ENCODE results near the gene HIP1. TPM values are rescaled to one million over a fixed set of nuclear protein-coding genes. Genes with fewer than 3 reads are reported as not detected.

Gene HIP1
- total and polyA plus RNA-seq, 7 donors, result 1.2 to 11.9 (median 7.2) TPM

DNA sequence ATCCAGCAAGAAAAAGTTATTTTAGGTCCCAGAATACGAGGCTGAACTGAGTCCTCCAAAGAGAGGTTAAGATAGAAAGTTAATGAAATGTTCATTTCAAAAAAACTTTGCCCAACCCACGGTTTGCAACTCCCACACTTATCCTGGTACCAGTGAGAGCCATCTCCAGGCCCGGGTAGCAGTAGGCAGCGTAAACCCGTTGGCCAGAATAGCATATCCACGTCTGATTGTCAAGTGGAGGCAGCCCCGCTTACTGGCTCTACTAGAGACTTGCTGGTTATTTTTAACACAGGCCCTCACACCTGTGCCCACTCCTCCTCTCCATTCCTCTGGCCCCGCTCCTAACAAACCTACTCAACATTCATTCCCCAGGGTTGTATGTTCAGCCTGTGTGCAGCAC, 109.7 kb downstream of the HIP1 start:
- intact Hi-C loops (cut with DNase I), result no loop called here
- TF ChIP-seq POLR2AphosphoS5 (IDR thresholded peaks at IDR 0.05) (no peak), EP300 (IDR thresholded peaks at IDR 0.05) (no peak), POLR2A (IDR thresholded peaks at IDR 0.05) (no peak)
- TF ChIP-seq, protein P1, sequence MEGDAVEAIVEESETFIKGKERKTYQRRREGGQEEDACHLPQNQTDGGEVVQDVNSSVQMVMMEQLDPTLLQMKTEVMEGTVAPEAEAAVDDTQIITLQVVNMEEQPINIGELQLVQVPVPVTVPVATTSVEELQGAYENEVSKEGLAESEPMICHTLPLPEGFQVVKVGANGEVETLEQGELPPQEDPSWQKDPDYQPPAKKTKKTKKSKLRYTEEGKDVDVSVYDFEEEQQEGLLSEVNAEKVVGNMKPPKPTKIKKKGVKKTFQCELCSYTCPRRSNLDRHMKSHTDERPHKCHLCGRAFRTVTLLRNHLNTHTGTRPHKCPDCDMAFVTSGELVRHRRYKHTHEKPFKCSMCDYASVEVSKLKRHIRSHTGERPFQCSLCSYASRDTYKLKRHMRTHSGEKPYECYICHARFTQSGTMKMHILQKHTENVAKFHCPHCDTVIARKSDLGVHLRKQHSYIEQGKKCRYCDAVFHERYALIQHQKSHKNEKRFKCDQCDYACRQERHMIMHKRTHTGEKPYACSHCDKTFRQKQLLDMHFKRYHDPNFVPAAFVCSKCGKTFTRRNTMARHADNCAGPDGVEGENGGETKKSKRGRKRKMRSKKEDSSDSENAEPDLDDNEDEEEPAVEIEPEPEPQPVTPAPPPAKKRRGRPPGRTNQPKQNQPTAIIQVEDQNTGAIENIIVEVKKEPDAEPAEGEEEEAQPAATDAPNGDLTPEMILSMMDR (IDR thresholded peaks at IDR 0.05), result no peak
- no peaks in the 10 kb centered on the region for H3K4me1 ChIP-seq
- DNase-seq, result no peak
- H3K4me3 ChIP-seq, result no peak overlapping the region
- peaks cover 0 to 8% (median 2%) of the 10 kb centered on the region in 4 donors for H3K9me3 ChIP-seq
- no peaks in the 10 kb centered on the region for H3K36me3 ChIP-seq
- H3K27ac ChIP-seq, result no peak overlapping the region
- WGBS, 2 donors, result 95 to 97% methylated on average over 8 of the region's 8 CpGs
- no peaks in the 10 kb centered on the region for H3K27me3 ChIP-seq

DNA sequence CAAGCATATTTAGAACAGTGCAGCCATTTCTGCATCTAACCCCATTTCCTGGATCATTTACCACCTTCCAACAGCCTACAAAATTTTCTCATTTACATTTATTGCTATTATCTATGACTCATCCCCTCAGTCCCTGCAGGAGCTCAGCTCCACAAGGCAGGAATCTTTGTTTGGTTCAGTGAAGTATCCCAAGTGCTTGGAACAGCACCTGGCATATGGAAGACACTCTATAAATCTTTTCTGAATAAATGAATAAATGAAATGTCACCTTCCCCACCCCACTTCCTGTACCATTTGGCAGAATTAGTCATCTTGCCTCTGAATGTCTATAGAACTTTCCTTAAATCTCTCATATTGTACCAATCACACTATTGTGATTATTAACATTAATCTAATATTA, 110.7 kb downstream of the HIP1 start:
- no peaks in the 10 kb centered on the region for H3K36me3 ChIP-seq
- no peaks in the 10 kb centered on the region for H3K27me3 ChIP-seq
- intact Hi-C loops (cut with DNase I), result no loop called here
- H3K4me3 ChIP-seq, result no peak overlapping the region
- no peak overlapping the region for H3K27ac ChIP-seq
- TF ChIP-seq EP300 (IDR thresholded peaks at IDR 0.05) (no peak), POLR2AphosphoS5 (IDR thresholded peaks at IDR 0.05) (no peak), POLR2A (IDR thresholded peaks at IDR 0.05) (no peak)
- TF ChIP-seq, protein P1 (IDR thresholded peaks at IDR 0.05), result no peak
- no peak for DNase-seq
- H3K9me3 ChIP-seq, result peaks cover 0 to 8% (median 2%) of the 10 kb centered on the region in 4 donors
- H3K4me1 ChIP-seq, result no peaks in the 10 kb centered on the region

DNA sequence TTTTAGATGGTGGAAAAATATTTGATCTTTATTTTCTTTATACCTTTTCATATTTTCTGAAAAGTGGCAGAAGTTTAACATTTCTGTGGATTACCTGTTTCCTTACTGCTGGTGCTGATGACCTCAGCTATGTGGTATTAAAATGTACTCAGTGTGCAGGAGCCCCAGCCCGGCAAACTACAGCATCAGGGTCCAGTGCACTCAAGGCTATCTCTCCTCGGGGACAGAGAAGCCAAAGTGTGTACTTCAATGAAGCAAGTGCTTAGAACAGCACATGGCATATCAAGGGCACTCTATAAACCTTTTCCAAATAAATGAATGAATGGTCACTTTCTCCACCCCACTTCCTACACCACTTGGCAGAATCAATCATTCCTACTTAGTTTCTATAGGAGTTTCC, 111.8 kb downstream of the HIP1 start:
- TF ChIP-seq EP300 (IDR thresholded peaks at IDR 0.05), result no peak
- H3K4me3 ChIP-seq, result no peak overlapping the region
- peaks cover 0 to 8% (median 2%) of the 10 kb centered on the region in 4 donors for H3K9me3 ChIP-seq
- H3K36me3 ChIP-seq, result no peaks in the 10 kb centered on the region
- DNase-seq, result no peak
- 97 to 99% methylated on average over 2 of the region's 2 CpGs for WGBS, 2 donors
- no peaks in the 10 kb centered on the region for H3K4me1 ChIP-seq
- H3K27me3 ChIP-seq, result no peaks in the 10 kb centered on the region
- H3K27ac ChIP-seq, result no peak overlapping the region
- intact Hi-C loops (cut with DNase I), result no loop called here

DNA sequence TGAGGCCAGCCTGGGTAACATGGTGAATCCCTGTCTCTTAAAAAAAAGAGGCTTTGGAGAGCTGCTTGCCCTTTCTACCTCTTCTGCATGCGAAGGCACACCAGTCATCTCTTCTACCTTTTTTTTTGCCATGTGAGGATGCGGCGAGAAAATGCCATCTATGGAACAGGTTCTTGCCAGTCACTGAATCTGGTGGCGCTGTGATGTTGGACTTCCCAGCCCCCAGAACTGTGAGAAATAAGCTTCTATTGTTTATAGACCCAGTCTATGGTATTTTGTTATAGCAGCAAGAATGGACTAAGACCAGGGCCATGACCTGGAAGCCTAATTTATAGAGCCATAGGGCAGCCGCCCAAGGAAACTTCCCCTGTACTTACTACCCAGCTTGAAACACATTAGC, 112.9 kb downstream of the HIP1 start:
- intact Hi-C loops (cut with DNase I), result no loop called here
- WGBS, 2 donors, result 89 to 98% methylated on average over 5 of the region's 5 CpGs
- H3K4me3 ChIP-seq, result no peak overlapping the region

DNA sequence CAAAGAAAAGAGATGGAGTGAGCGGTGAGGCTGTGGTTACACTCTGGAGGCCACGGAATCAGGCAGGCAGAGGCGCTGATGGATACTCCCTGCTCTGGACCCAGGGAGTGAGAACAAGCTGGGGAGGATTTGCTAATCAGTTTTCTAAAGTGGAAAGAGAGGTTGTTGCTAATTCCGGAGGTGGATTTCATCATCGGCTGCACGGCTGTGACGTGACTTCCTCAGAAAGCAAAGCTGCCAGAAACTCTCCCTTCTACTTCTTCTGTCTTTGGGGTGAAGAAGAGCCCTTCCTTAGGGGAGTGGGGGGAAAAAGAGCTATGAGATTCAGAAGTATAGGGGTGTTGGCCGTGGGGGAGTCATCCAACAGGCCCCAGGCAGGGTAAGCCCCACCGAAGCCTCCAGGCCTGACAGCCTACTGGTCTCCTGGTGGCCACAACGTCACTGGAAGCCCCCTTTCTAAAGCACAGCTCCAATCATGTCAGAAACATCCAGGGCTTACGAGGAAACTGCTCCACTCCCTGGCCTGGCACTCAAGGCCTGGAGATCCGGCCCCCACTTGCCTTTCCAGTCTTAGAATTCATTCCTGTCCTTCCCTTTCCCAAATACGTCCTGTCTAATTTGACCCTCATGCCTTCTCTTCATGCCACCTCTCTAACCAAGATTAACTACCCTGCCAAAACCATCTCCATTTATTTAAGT, 114.5 kb downstream of the HIP1 start:
- WGBS, 2 donors, result 78 to 89% methylated on average over 13 of the region's 13 CpGs
- intact Hi-C loops (cut with DNase I), result no loop called here
- no peak overlapping the region for H3K4me3 ChIP-seq
- peaks cover 0 to 8% (median 2%) of the 10 kb centered on the region in 4 donors for H3K9me3 ChIP-seq
- H3K36me3 ChIP-seq, result no peaks in the 10 kb centered on the region
- H3K27ac ChIP-seq, result peak overlapping the region in 2 of 4 donors; percentile 28 to 38
- H3K4me1 ChIP-seq, result no peaks in the 10 kb centered on the region
- TF ChIP-seq POLR2AphosphoS5 (IDR thresholded peaks at IDR 0.05), result peak in 2 of 4 donors; percentile 32 to 39
- no peak for TF ChIP-seq POLR2A (IDR thresholded peaks at IDR 0.05)
- no peak for TF ChIP-seq EP300 (IDR thresholded peaks at IDR 0.05)
- TF ChIP-seq, protein P1 (IDR thresholded peaks at IDR 0.05), result no peak
- no peaks in the 10 kb centered on the region for H3K27me3 ChIP-seq
- DNase-seq, result peak; percentile 78

More for the DNA sequence above, 112.9 kb downstream of the HIP1 start:
- H3K36me3 ChIP-seq, result no peaks in the 10 kb centered on the region
- peaks cover 0 to 8% (median 2%) of the 10 kb centered on the region in 4 donors for H3K9me3 ChIP-seq
- TF ChIP-seq EP300 (IDR thresholded peaks at IDR 0.05) (no peak), POLR2A (IDR thresholded peaks at IDR 0.05) (no peak), POLR2AphosphoS5 (IDR thresholded peaks at IDR 0.05) (no peak)
- TF ChIP-seq, protein P1 (IDR thresholded peaks at IDR 0.05), result no peak
- H3K4me1 ChIP-seq, result no peaks in the 10 kb centered on the region
- H3K27ac ChIP-seq, result no peak overlapping the region
- no peaks in the 10 kb centered on the region for H3K27me3 ChIP-seq
- no peak for DNase-seq

Data from sigmoid colon (tissue), 7 donors.